HEK293 (cell line): ENCODE measurements around the gene INTS1.

ENCODE experiments used
- YY1 ChIP-seq: fragments of 450-650 bp; formaldehyde crosslinking; IDR thresholded peaks from 2 replicates; pipeline ENCODE4 v1.5.1; 2018; ENCODE audit warnings: missing biosample characterization, missing genetic modification characterization
- ZNF239 ChIP-seq: fragments of 450-650 bp; formaldehyde crosslinking; IDR thresholded peaks from 2 replicates; pipeline ENCODE4 v1.5.1; 2016; ENCODE audit warnings: missing biosample characterization, missing genetic modification characterization
- TF ChIP-seq, protein P1 (sequence below): fragments of 450-650 bp; formaldehyde crosslinking; IDR thresholded peaks from 2 replicates; pipeline ENCODE4 v1.5.1; 2017; ENCODE audit warnings: missing biosample characterization, missing genetic modification characterization
- TF ChIP-seq, protein P2 (sequence below): fragments of 450-650 bp; formaldehyde crosslinking; IDR thresholded peaks from 2 replicates; pipeline ENCODE4 v1.5.1; 2016; ENCODE audit warnings: missing biosample characterization, missing genetic modification characterization

DNA sequence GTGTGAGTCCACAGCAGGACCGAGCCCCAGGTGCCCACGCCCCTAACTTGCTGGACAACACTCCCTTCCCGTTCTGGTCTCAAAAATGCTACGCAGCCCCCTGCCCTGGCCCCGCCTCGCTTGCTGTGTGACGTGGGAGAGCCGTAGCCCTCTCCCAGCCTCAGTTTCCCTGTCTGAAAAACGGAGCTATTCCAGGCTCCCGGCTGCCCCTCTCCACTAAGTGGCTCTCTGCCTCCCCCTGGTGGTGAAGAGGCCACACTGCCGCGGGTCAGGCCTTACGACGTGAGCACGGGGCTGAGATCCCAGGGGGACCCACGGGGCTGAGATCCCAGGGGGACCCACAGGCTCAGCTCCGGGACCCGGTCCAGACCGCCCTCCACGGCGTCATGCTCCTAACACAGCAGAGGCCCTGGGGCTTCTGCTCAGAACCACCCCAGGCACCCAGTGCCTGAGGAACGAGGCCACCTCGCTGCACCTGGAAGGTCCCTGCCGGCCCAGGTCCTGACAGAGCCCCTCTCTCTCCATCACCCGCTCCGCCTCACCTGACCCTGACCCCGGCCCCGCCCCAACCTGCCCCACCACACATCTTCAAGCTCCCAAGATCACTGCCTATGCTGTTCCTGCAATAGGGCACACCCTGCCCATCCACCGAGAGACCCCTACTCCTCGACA, 71.6 kb downstream of the INTS1 start:
- TF ChIP-seq ZNF239 (tag by site-specific recombination) (no peak), YY1 (tag by site-specific recombination) (no peak)
- TF ChIP-seq, protein P1, sequence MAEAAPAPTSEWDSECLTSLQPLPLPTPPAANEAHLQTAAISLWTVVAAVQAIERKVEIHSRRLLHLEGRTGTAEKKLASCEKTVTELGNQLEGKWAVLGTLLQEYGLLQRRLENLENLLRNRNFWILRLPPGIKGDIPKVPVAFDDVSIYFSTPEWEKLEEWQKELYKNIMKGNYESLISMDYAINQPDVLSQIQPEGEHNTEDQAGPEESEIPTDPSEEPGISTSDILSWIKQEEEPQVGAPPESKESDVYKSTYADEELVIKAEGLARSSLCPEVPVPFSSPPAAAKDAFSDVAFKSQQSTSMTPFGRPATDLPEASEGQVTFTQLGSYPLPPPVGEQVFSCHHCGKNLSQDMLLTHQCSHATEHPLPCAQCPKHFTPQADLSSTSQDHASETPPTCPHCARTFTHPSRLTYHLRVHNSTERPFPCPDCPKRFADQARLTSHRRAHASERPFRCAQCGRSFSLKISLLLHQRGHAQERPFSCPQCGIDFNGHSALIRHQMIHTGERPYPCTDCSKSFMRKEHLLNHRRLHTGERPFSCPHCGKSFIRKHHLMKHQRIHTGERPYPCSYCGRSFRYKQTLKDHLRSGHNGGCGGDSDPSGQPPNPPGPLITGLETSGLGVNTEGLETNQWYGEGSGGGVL = no peak
- TF ChIP-seq, protein P2, sequence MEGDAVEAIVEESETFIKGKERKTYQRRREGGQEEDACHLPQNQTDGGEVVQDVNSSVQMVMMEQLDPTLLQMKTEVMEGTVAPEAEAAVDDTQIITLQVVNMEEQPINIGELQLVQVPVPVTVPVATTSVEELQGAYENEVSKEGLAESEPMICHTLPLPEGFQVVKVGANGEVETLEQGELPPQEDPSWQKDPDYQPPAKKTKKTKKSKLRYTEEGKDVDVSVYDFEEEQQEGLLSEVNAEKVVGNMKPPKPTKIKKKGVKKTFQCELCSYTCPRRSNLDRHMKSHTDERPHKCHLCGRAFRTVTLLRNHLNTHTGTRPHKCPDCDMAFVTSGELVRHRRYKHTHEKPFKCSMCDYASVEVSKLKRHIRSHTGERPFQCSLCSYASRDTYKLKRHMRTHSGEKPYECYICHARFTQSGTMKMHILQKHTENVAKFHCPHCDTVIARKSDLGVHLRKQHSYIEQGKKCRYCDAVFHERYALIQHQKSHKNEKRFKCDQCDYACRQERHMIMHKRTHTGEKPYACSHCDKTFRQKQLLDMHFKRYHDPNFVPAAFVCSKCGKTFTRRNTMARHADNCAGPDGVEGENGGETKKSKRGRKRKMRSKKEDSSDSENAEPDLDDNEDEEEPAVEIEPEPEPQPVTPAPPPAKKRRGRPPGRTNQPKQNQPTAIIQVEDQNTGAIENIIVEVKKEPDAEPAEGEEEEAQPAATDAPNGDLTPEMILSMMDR (tag by site-specific recombination) = peak; percentile 81
